HepG2 (cell line): ENCODE results near the gene NDUFV1. TPM values are rescaled to one million over a fixed set of nuclear protein-coding genes. Genes with fewer than 3 reads are reported as not detected.

Experiments used
- ATAC-seq: fragments of 200-7000 bp; cut with Tn5 transposase; 3 replicates; pipeline ENCODE4 v1.9.1; 2020; ENCODE audit warnings: mild to moderate bottlenecking, moderate library complexity
- BruUV-seq: library from RNA; stranded (reverse); fragments of 400-500 nt; replicated peaks from 2 replicates; lab custom pipeline; 2021; lab: Mats Ljungman, UMichigan
- CTCF ChIA-PET: fragments of 300-600 bp; formaldehyde crosslinking; extraction: SDS; loops from one replicate; lab custom pipeline; 2021; ENCODE audit warnings: low total read pairs, inconsistent platforms, low intra/inter-chr PET ratio; lab: Yijun Ruan, JAX
- POLR2A ChIA-PET: fragments of 350-600 bp; sonication (Branson Sonifier 250); formaldehyde crosslinking; loops from one replicate; lab custom pipeline; 2020; ENCODE audit warnings: antibody characterized with exemption, inconsistent platforms; lab: Yijun Ruan, JAX
- DNase-seq: peaks from one replicate; pipeline ENCODE4 v3.0.0-alpha.2; 2015; ENCODE audit warnings: low spot score
- FAIRE-seq: peaks from 3 replicates; lab custom pipeline; 2011; peaks lifted over from hg19 to GRCh38; lab: Jason Lieb, UNC
- H2AFZ ChIP-seq: one replicate; pipeline ENCODE4 v1.6.1; 2011; ENCODE audit warnings: low read length, inconsistent platforms
- H3K27ac ChIP-seq: fragments of 300-600 bp; 3 replicates; pipeline ENCODE4 v1.8.0; 2011; ENCODE audit warnings: mixed run types, mild to moderate bottlenecking, mixed read lengths, low read length, inconsistent platforms; ENCODE audit not compliant: insufficient read depth; ENCODE audit errors: extremely low read length
- H3K27me3 ChIP-seq, 2 experiments: fragments of 200-600 bp in 1 of 2; 2 replicates in 1 of 2; 3 replicates in 1 of 2; pipeline versions ENCODE4 v1.6.0 to v1.8.0; 2011; ENCODE audit warnings: low read length in 2 of 2, mild to moderate bottlenecking in 2 of 2, moderate library complexity in 2 of 2, inconsistent platforms in 1 of 2; ENCODE audit not compliant: insufficient read depth in 2 of 2, control insufficient read depth in 1 of 2
- H3K36me3 ChIP-seq, 2 experiments: fragments of 200-600 bp in 1 of 2; replicated peaks in 1 of 2; 2 replicates in 1 of 2; 3 replicates in 1 of 2; pipeline versions ENCODE4 v1.5.1 to v1.8.0; 2011; ENCODE audit warnings: low read length in 2 of 2, inconsistent platforms in 1 of 2; ENCODE audit not compliant: insufficient read depth in 2 of 2, control insufficient read depth in 1 of 2
- H3K4me1 ChIP-seq: 2 replicates; pipeline ENCODE4 v1.5.1; 2012; ENCODE audit warnings: low read length, inconsistent platforms; ENCODE audit not compliant: insufficient read depth
- H3K4me2 ChIP-seq: 2 replicates; pipeline ENCODE4 v1.6.0; 2011; ENCODE audit warnings: low read depth, low read length, inconsistent platforms
- H3K4me3 ChIP-seq, 3 experiments: fragments of 200-600 bp in 1 of 3; sonication (generic), shearing (Covaris generic) in 1 of 3; replicated peaks in 1 of 3; 2 replicates each; pipeline ENCODE4 v1.5.1; 2011 to 2016; ENCODE audit warnings: low read length in 3 of 3, inconsistent platforms in 2 of 3, low read depth in 2 of 3, mild to moderate bottlenecking in 2 of 3, control low read depth in 1 of 3, mixed read lengths in 1 of 3; ENCODE audit not compliant: insufficient read depth in 1 of 3
- H3K79me2 ChIP-seq: one replicate; pipeline ENCODE4 v1.6.1; 2011; ENCODE audit warnings: low read length, inconsistent platforms; ENCODE audit not compliant: insufficient read depth
- H3K9ac ChIP-seq: 2 replicates; pipeline ENCODE4 v1.6.0; 2011; ENCODE audit warnings: mild to moderate bottlenecking, low read depth, low read length, inconsistent platforms; ENCODE audit not compliant: insufficient read depth
- H3K9me3 ChIP-seq: 2 replicates; pipeline ENCODE4 v1.5.1; 2012; ENCODE audit warnings: mild to moderate bottlenecking, low read length
- H4K20me1 ChIP-seq: 2 replicates; pipeline ENCODE4 v1.6.0; 2011; ENCODE audit warnings: inconsistent platforms, mild to moderate bottlenecking, low read length, moderate library complexity; ENCODE audit not compliant: insufficient read depth
- HNRNPL ChIP-seq: fragments of 200-400 bp; formaldehyde crosslinking; IDR thresholded peaks from 2 replicates; pipeline ENCODE4 v1.6.1; 2017; ENCODE audit warnings: mild to moderate bottlenecking, low read depth, low read length
- IRF2 ChIP-seq: IDR thresholded peaks from 2 replicates; pipeline ENCODE4 v1.6.1; 2018; ENCODE audit warnings: missing genetic modification reagents, missing compliant biosample characterization
- MEIS1 ChIP-seq: sonication (generic); formaldehyde crosslinking; IDR thresholded peaks from 2 replicates; pipeline ENCODE4 v1.9.0; 2021; ENCODE audit warnings: mild to moderate bottlenecking, missing genetic modification reagents, moderate library complexity, borderline replicate concordance
- MEIS2 ChIP-seq: sonication (generic); formaldehyde crosslinking; IDR thresholded peaks from 2 replicates; pipeline ENCODE4 v1.9.0; 2021; ENCODE audit warnings: mild to moderate bottlenecking, missing genetic modification reagents
- NR3C1 ChIP-seq: sonication (generic); formaldehyde crosslinking; IDR thresholded peaks from 2 replicates; pipeline ENCODE4 v1.4.0; 2020; ENCODE audit warnings: missing genetic modification reagents
- POLR2AphosphoS5 ChIP-seq: IDR thresholded peaks from 2 replicates; pipeline ENCODE4 v1.6.1; 2012; ENCODE audit warnings: low read depth, low read length
- SCMH1 ChIP-seq: sonication (generic); formaldehyde crosslinking; IDR thresholded peaks from 2 replicates; pipeline ENCODE4 v1.9.0; 2021; ENCODE audit warnings: missing genetic modification reagents, mild to moderate bottlenecking, borderline replicate concordance
- SMARCC2 ChIP-seq: fragments of 450-650 bp; IDR thresholded peaks from 2 replicates; pipeline ENCODE4 v1.6.1; 2017; ENCODE audit warnings: antibody characterized with exemption, mild to moderate bottlenecking
- WGBS: methylation state at CpG from one replicate; pipeline ENCODE4 v1.1.6; 2017; ENCODE audit warnings: low lambda C conversion rate; 5-methylcytosine and 5-hydroxymethylcytosine counted together
- in situ Hi-C: cut with HindIII; loops from 2 replicates; pipeline ENCODE4 v1.10.0; 2017; ENCODE audit warnings: low pct_unique_long_range_greater_than_20kb; ENCODE audit not compliant: extremely low pct_ligation_motif_present
- intact Hi-C: fragments of 100-400 bp; cut with micrococcal nuclease; formaldehyde crosslinking; loops from one replicate; pipeline ENCODE4 v1.10.0; 2022; ENCODE audit not compliant: unreplicated experiment
- polyA plus RNA-seq, 8 experiments: library from polyadenylated mRNA; depleted of rRNA in 3 of 8; stranded (reverse) in 7 of 8; unstranded in 1 of 8; fragments of >200 nt; fragmentation: Illumina TruSeq in 4 of 8; extraction: Trizol in 4 of 8; gene quantifications; 2 replicates each; pipeline versions ENCODE4 v1.2.1 to v1.2.3, GENCODE V29; 2011 to 2016; ENCODE audit warnings: low read depth in 4 of 8, missing spikeins in 1 of 8, mixed read lengths in 1 of 8; ENCODE audit not compliant: insufficient read depth in 1 of 8
- total RNA-seq, 5 experiments: library from RNA; depleted of rRNA; stranded (reverse); fragments of >200 nt; fragmentation: Illumina TruSeq; extraction: Trizol; gene quantifications; 2 replicates each; pipeline ENCODE4 v1.2.3, GENCODE V29; 2016; ENCODE audit warnings: low read depth in 1 of 5
- TF ChIP-seq, protein P1 (sequence below): sonication (generic); formaldehyde crosslinking; IDR thresholded peaks from 2 replicates; pipeline ENCODE4 v1.5.1; 2020; ENCODE audit warnings: mild to moderate bottlenecking, missing genetic modification reagents, moderate library complexity
- TF ChIP-seq, protein P2 (sequence below): sonication (generic); formaldehyde crosslinking; IDR thresholded peaks from 2 replicates; pipeline ENCODE4 v1.4.0; 2020; ENCODE audit warnings: mild to moderate bottlenecking, missing genetic modification reagents
- TF ChIP-seq, protein P3 (sequence below): sonication (generic); formaldehyde crosslinking; IDR thresholded peaks from 2 replicates; pipeline ENCODE4 v1.9.0; 2022; ENCODE audit warnings: low read depth, missing genetic modification reagents

The NDUFV1 gene
- total and polyA plus RNA-seq, 2 of the 13 experiments (the other 11 are each of a cell fraction or from before 2014, with no cell fraction given), result 88.9 to 137 TPM

DNA sequence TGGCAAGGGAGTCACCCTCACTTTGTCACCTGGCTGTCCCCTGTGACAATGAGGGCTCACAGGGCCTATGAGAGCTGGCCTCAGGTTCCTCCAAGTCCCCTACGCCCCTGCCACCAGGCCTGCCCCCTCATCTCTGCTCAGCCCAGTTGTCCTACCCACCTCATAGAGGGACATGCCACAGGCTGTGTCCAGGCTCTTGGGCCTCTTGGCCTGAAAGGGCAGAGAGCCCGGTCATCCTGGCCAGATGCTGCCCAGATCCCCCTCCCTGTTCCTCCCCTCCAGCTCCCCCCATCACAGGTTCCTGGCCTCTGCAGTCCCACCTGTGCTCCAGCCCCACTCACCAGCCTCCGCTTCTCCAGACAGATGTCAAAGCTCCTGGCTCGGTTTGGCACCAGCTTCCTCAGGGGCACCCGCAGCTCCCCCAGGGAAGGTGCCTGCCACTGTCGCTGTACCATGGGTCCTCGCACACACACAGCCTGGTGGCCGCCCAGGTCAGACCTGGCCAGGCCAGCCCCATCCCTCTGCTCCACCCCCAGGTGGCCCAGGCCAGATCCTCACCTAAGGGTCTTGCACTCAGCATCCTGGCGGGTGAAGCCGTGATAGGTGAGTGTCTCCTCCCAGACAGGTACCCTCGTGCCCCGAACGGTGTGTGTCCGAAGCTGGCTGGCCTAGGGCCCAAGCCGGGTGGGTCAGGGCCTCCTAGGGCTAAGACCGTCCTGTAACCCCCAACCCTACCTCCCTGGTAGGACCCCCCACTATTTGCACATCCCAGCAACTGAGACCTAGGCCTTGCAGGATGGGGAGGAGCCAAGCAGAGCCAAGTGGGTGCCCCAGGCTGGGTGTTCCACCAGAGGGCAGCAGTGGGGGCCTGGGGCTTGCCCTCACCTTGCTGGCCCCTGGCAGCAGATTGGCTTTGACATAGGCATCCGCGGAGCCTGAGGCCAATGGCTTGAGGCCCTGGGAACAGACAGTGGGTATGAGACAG, 8.3 kb downstream of the NDUFV1 start:
- BruUV-seq, result no TSS peak
- H3K27ac ChIP-seq, result peak overlapping the region; percentile 28
- peak; percentile 80; the same call in 1 of the 2 replicates for TF ChIP-seq HNRNPL
- no peak for TF ChIP-seq SMARCC2
- no peak for TF ChIP-seq SCMH1 (CRISPR knock-in tag)
- TF ChIP-seq NR3C1 (CRISPR knock-in tag), result no peak
- TF ChIP-seq IRF2 (CRISPR knock-in tag), result no peak
- 0 out of 2 replicates have a peak, but pooled peaks have one; percentile 37 for TF ChIP-seq MEIS2
- TF ChIP-seq, protein P1, sequence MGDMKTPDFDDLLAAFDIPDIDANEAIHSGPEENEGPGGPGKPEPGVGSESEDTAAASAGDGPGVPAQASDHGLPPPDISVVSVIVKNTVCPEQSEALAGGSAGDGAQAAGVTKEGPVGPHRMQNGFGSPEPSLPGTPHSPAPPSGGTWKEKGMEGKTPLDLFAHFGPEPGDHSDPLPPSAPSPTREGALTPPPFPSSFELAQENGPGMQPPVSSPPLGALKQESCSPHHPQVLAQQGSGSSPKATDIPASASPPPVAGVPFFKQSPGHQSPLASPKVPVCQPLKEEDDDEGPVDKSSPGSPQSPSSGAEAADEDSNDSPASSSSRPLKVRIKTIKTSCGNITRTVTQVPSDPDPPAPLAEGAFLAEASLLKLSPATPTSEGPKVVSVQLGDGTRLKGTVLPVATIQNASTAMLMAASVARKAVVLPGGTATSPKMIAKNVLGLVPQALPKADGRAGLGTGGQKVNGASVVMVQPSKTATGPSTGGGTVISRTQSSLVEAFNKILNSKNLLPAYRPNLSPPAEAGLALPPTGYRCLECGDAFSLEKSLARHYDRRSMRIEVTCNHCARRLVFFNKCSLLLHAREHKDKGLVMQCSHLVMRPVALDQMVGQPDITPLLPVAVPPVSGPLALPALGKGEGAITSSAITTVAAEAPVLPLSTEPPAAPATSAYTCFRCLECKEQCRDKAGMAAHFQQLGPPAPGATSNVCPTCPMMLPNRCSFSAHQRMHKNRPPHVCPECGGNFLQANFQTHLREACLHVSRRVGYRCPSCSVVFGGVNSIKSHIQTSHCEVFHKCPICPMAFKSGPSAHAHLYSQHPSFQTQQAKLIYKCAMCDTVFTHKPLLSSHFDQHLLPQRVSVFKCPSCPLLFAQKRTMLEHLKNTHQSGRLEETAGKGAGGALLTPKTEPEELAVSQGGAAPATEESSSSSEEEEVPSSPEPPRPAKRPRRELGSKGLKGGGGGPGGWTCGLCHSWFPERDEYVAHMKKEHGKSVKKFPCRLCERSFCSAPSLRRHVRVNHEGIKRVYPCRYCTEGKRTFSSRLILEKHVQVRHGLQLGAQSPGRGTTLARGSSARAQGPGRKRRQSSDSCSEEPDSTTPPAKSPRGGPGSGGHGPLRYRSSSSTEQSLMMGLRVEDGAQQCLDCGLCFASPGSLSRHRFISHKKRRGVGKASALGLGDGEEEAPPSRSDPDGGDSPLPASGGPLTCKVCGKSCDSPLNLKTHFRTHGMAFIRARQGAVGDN (CRISPR knock-in tag), result peak; percentile 31; the same call in 1 of the 2 replicates
- TF ChIP-seq, protein P2, sequence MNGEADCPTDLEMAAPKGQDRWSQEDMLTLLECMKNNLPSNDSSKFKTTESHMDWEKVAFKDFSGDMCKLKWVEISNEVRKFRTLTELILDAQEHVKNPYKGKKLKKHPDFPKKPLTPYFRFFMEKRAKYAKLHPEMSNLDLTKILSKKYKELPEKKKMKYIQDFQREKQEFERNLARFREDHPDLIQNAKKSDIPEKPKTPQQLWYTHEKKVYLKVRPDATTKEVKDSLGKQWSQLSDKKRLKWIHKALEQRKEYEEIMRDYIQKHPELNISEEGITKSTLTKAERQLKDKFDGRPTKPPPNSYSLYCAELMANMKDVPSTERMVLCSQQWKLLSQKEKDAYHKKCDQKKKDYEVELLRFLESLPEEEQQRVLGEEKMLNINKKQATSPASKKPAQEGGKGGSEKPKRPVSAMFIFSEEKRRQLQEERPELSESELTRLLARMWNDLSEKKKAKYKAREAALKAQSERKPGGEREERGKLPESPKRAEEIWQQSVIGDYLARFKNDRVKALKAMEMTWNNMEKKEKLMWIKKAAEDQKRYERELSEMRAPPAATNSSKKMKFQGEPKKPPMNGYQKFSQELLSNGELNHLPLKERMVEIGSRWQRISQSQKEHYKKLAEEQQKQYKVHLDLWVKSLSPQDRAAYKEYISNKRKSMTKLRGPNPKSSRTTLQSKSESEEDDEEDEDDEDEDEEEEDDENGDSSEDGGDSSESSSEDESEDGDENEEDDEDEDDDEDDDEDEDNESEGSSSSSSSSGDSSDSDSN, result 0 out of 2 replicates have a peak, but pooled peaks have one; percentile 26
- TF ChIP-seq, protein P3, sequence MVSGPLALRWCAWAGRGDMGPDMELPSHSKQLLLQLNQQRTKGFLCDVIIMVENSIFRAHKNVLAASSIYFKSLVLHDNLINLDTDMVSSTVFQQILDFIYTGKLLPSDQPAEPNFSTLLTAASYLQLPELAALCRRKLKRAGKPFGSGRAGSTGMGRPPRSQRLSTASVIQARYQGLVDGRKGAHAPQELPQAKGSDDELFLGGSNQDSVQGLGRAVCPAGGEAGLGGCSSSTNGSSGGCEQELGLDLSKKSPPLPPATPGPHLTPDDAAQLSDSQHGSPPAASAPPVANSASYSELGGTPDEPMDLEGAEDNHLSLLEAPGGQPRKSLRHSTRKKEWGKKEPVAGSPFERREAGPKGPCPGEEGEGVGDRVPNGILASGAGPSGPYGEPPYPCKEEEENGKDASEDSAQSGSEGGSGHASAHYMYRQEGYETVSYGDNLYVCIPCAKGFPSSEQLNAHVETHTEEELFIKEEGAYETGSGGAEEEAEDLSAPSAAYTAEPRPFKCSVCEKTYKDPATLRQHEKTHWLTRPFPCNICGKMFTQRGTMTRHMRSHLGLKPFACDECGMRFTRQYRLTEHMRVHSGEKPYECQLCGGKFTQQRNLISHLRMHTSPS (CRISPR knock-in tag), result no peak
- no peak for TF ChIP-seq POLR2AphosphoS5
- TF ChIP-seq MEIS1, result no peak

More for the DNA sequence above, 8.3 kb downstream of the NDUFV1 start:
- 98% methylated on average over 8 of the region's 18 CpGs for WGBS
- ChIA-PET CTCF (interaction anchor here (0.6 to 2.9 kb wide), 5 partner anchors 14 to 44 kb away, joined by 3 to 20 read pairs (median 7); partner anchors contain the start of gene NUDT8), POLR2A (interaction anchor here (0.6 to 3.1 kb wide), 7 partner anchors 13 to 43 kb away, joined by 3 to 52 read pairs (median 7); partner anchors contain the start of genes ACY3 and NUDT8)
- H3K4me3 ChIP-seq, result no peak overlapping the region
- peak; percentile 35 for DNase-seq
- no peak overlapping the region for H3K4me2 ChIP-seq
- intact Hi-C loops (no loop called here), in situ Hi-C loops (no loop called here)
- H3K9me3 ChIP-seq, result no peaks in the 10 kb centered on the region
- H3K36me3 ChIP-seq, result peaks cover 13 to 19% of the 10 kb centered on the region in 2 experiments; a peak in 3 of 5 replicates
- FAIRE-seq, result no peak
- H2AFZ ChIP-seq, result no peak overlapping the region
- H3K79me2 ChIP-seq, result no peaks in the 10 kb centered on the region
- no peaks in the 10 kb centered on the region for H4K20me1 ChIP-seq
- peaks cover 45% of the 10 kb centered on the region for H3K4me1 ChIP-seq
- ATAC-seq, result peak; percentile 61
- no peaks in the 10 kb centered on the region for H3K27me3 ChIP-seq
- 0 out of 2 replicates have a peak overlapping the region, but pooled peaks have one; percentile 3 for H3K9ac ChIP-seq
